Liver (tissue), 3 donors: ENCODE measurements around the gene CHML.

Experiments
- EGR1 ChIP-seq, 2 donors: IDR thresholded peaks; 2 replicates each; pipeline ENCODE4 v1.6.1; 2016 to 2018; ENCODE audit warnings: antibody characterized with exemption in 2 of 2, low read depth in 2 of 2
- FOXA1 ChIP-seq: IDR thresholded peaks from 2 replicates; pipeline ENCODE4 v1.6.1; 2016; ENCODE audit warnings: antibody characterized with exemption
- GABPA ChIP-seq, 2 donors: IDR thresholded peaks in 1 of 2; conservative IDR thresholded peaks in 1 of 2; 2 replicates each; pipeline ENCODE4 v1.6.1; 2016; ENCODE audit warnings: antibody characterized with exemption in 2 of 2, mild to moderate bottlenecking in 1 of 2, moderate library complexity in 1 of 2
- JUND ChIP-seq, 2 donors: IDR thresholded peaks; 2 replicates each; pipeline ENCODE4 v1.6.1; 2016; ENCODE audit warnings: antibody characterized with exemption in 2 of 2
- MAX ChIP-seq: IDR thresholded peaks from 2 replicates; pipeline ENCODE4 v1.6.1; 2016; ENCODE audit warnings: antibody characterized with exemption
- RAD21 ChIP-seq, 2 donors: IDR thresholded peaks; 2 replicates each; pipeline ENCODE4 v1.6.1; 2016; ENCODE audit warnings: antibody characterized with exemption in 2 of 2, mild to moderate bottlenecking in 2 of 2
- REST ChIP-seq: IDR thresholded peaks from 2 replicates; pipeline ENCODE4 v1.6.1; 2016; ENCODE audit warnings: antibody characterized with exemption, mild to moderate bottlenecking
- SP1 ChIP-seq: IDR thresholded peaks from 2 replicates; pipeline ENCODE4 v1.6.1; 2018; ENCODE audit warnings: antibody characterized with exemption, mild to moderate bottlenecking
- TAF1 ChIP-seq: conservative IDR thresholded peaks from 2 replicates; pipeline ENCODE4 v1.6.1; 2016; ENCODE audit warnings: antibody characterized with exemption, mild to moderate bottlenecking
- TF ChIP-seq, protein P1 (sequence below): fragments of 150-350 bp; IDR thresholded peaks from 2 replicates; pipeline ENCODE4 v1.5.1; 2017; ENCODE audit warnings: improper control_type of control experiment, low read depth, low read length; ENCODE audit not compliant: missing input control
- TF ChIP-seq, protein P2 (sequence below): IDR thresholded peaks from 2 replicates; pipeline ENCODE4 v1.6.1; 2016; ENCODE audit warnings: antibody characterized with exemption
- donor health status: healthy.
- donor health status: healthy.

GRCh38 chr1:241591736-241592135 lies 48.4 kb downstream of the CHML start:
- TF ChIP-seq, protein P1, sequence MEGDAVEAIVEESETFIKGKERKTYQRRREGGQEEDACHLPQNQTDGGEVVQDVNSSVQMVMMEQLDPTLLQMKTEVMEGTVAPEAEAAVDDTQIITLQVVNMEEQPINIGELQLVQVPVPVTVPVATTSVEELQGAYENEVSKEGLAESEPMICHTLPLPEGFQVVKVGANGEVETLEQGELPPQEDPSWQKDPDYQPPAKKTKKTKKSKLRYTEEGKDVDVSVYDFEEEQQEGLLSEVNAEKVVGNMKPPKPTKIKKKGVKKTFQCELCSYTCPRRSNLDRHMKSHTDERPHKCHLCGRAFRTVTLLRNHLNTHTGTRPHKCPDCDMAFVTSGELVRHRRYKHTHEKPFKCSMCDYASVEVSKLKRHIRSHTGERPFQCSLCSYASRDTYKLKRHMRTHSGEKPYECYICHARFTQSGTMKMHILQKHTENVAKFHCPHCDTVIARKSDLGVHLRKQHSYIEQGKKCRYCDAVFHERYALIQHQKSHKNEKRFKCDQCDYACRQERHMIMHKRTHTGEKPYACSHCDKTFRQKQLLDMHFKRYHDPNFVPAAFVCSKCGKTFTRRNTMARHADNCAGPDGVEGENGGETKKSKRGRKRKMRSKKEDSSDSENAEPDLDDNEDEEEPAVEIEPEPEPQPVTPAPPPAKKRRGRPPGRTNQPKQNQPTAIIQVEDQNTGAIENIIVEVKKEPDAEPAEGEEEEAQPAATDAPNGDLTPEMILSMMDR: no peak
- TF ChIP-seq REST (no peak), EGR1 (IDR thresholded peaks at IDR 0.05; ENCODE audit: low read depth in 2 of 2) (no peak), MAX (no peak), SP1 (no peak), GABPA (IDR thresholded peaks at IDR 0.05 in 1 of 2, conservative IDR thresholded peaks at IDR 0.05 in 1 of 2) (no peak), JUND (IDR thresholded peaks at IDR 0.05) (no peak), RAD21 (IDR thresholded peaks at IDR 0.05) (no peak), TAF1 (no peak), FOXA1 (no peak)
- TF ChIP-seq, protein P2, sequence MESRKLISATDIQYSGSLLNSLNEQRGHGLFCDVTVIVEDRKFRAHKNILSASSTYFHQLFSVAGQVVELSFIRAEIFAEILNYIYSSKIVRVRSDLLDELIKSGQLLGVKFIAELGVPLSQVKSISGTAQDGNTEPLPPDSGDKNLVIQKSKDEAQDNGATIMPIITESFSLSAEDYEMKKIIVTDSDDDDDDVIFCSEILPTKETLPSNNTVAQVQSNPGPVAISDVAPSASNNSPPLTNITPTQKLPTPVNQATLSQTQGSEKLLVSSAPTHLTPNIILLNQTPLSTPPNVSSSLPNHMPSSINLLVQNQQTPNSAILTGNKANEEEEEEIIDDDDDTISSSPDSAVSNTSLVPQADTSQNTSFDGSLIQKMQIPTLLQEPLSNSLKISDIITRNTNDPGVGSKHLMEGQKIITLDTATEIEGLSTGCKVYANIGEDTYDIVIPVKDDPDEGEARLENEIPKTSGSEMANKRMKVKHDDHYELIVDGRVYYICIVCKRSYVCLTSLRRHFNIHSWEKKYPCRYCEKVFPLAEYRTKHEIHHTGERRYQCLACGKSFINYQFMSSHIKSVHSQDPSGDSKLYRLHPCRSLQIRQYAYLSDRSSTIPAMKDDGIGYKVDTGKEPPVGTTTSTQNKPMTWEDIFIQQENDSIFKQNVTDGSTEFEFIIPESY: no peak
